Activated T-cell treated with anti-CD3 and anti-CD28 coated beads, Interleukin-2, amount 50 U/mL, for 4 hours (primary cell): ENCODE results near the gene CKLF. TPM values are rescaled to one million over a fixed set of nuclear protein-coding genes. Genes with fewer than 3 reads are reported as not detected.

Experiments
- ATAC-seq, 2 donors: fragments of 200-7000 bp; cut with Tn5 transposase; one replicate each; pipeline ENCODE4 v1.10.0; 2021
- DNase-seq: peaks from one replicate; pipeline ENCODE4 v3.0.0-alpha.2; 2020
- H3K27me3 Mint-ChIP-seq: one replicate; pipeline ENCODE4 v1.8.0; 2021; ENCODE audit warnings: low read depth, mixed read lengths
- H3K36me3 Mint-ChIP-seq: one replicate; pipeline ENCODE4 v1.8.0; 2022; ENCODE audit warnings: mixed read lengths; ENCODE audit not compliant: insufficient read depth
- H3K4me1 Mint-ChIP-seq: one replicate; pipeline ENCODE4 v1.8.0; 2021; ENCODE audit warnings: low read depth, mixed read lengths
- H3K4me3 Mint-ChIP-seq: one replicate; pipeline ENCODE4 v1.8.0; 2021; ENCODE audit warnings: mild to moderate bottlenecking, moderate library complexity, mixed read lengths
- H3K9me3 Mint-ChIP-seq: one replicate; pipeline ENCODE4 v1.8.0; 2021; ENCODE audit warnings: mixed read lengths
- total RNA-seq, 3 donors: library from RNA; stranded (reverse); gene quantifications; one replicate each; pipeline ENCODE4 v1.2.1, GENCODE V29; 2021

CKLF gene
- total RNA-seq, 3 donors from 2014 or later = 52.4 to 63.6 (median 53.2) TPM

DNA sequence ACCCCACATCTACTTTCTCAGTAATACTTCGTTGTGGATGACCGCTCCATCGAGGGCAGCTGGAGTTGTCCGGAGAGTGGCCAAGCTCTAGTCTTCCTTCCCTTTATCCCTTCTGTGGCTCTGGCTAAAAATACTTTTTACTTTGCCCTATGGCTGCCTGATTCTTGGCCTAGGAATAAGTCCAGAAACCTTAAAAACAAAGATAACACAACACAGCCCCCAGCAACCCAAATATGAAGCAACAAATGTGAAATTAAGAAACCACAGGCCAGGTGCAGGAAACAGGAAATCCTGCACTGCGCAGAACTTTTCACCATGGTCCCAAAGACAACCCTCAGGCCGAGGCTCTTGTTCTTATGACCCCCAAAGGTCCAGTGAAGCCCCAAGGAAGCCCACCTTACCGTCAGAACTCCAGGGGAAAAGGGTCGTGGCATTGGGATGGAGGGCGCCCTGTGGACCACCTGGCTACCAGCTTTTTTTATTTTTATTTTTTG is 28.5 kb upstream of the CKLF start:
- Mint-ChIP-seq H3K4me3 (peak overlapping the region; percentile 29), H3K27me3 (no peaks in the 10 kb centered on the region), H3K9me3 (no peaks in the 10 kb centered on the region), H3K4me1 (peaks cover 73% of the 10 kb centered on the region), H3K36me3 (no peaks in the 10 kb centered on the region)
- no peak for DNase-seq
- ATAC-seq = no peak

DNA sequence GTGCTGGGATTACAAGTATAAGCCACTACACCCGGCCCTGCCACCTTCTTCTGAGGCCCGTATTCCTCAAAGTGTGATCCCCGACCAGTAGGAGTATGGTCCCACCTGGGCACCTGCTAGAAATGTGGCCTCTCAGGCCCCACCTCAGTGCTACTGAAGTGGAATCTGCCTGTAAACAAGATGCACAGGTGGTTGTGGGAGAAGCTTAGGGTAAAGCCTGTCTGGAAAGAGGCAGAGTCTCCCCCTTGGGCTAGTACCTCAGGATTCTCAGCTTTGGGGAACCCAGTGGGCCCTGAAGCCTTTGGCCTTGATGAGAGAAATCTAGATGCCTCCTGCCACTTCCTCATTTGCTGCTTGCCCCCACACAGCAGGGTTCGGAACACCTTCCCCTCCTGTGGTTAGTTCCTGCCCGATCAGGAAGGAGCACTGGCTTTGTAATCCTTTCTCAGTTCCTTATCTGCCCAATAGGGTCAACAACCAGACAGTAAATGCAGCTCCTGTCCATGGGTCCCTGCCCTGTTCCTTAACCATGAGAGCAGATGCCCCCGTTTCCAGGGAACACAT is 27.7 kb upstream of the CKLF start:
- H3K36me3 Mint-ChIP-seq = no peaks in the 10 kb centered on the region
- H3K4me3 Mint-ChIP-seq = no peak overlapping the region
- H3K9me3 Mint-ChIP-seq = no peaks in the 10 kb centered on the region
- H3K4me1 Mint-ChIP-seq = peaks cover 69% of the 10 kb centered on the region
- DNase-seq (no peak), ATAC-seq (no peak)
- H3K27me3 Mint-ChIP-seq = no peaks in the 10 kb centered on the region

DNA sequence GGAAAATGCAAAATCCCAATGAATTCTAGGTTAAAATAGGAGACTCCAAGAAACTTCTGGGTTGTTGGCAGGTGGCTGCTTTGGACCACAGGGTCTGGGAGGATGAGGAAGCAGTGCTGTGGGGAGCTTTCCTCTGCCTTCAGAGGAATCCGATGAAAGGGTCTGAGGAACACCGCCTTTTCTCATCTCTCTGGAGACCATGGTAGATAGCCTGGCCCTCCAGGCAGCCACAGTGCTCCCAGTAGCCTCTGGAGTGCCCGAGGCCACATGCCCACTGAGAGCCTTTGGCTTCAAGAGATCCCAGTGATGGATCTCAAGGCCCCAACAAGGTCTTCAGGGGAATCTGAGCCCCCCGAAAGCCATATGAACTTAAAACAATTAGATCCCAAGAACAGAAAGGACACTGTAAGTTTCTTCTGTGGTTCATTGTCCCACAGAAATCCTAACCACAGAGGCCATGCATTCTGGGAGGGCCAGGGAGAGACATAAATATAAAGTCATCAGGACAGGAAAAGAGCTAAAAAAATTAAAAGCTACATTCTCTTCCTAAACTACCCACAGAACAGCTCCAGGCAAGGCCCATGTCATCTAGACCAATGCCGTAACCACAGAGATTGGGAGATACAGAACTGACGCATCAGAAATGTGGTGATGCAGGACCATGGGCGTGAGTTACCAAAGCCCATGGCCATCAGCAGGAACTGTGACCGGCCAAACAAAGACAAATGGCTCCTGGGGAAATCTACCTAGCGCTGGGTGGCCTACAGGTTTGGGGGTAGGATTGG is 26.8 kb upstream of the CKLF start:
- no peak for DNase-seq
- no peaks in the 10 kb centered on the region for H3K27me3 Mint-ChIP-seq
- peaks cover 63% of the 10 kb centered on the region for H3K4me1 Mint-ChIP-seq

DNA sequence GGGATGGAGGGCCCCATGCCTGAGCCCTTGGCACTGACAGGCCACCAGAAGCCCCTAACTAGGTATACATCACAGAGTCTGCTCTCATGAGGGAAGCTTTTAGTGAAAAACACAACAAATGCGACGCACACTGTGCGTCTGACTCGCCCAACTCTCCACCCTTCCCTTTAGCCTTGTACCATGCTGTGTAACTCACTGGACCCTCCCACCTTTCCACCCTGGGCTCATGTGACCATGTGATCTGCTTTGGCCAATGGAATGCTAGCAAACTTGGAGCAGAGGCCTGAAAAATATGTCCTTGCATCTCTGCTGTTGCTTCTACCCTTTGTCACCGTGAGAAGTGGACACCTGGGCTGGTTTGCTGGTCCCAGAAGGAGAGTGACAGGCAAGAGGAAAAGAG is 24.1 kb upstream of the CKLF start:
- Mint-ChIP-seq H3K4me1 (peaks cover 36% of the 10 kb centered on the region), H3K27me3 (no peaks in the 10 kb centered on the region), H3K4me3 (no peak overlapping the region), H3K36me3 (no peaks in the 10 kb centered on the region), H3K9me3 (no peaks in the 10 kb centered on the region)
- ATAC-seq = no peak
- DNase-seq = no peak

More for the DNA sequence above, 26.8 kb upstream of the CKLF start:
- ATAC-seq = no peak
- Mint-ChIP-seq H3K36me3 (no peaks in the 10 kb centered on the region), H3K4me3 (no peak overlapping the region), H3K9me3 (no peaks in the 10 kb centered on the region)

DNA sequence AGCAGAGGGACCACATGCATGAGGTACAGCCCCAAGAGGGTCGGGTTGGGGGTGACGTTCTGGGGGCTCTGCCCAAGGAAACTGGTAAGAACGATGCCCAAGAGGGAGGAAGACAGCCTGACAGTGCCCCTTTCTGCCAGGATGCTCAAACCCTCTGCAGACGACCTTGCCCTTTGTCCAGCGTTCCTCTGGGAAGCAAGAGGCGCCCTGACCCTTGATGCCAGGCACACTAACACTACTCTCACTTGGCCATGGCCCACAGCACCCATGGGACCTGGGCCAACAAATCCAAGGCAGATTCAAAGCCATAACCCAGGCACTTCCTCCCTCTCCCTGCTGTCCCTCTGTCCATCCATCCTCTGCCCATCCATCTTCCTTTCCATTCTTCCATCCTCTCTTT is 22.9 kb upstream of the CKLF start:
- H3K4me3 Mint-ChIP-seq = no peak overlapping the region

DNA sequence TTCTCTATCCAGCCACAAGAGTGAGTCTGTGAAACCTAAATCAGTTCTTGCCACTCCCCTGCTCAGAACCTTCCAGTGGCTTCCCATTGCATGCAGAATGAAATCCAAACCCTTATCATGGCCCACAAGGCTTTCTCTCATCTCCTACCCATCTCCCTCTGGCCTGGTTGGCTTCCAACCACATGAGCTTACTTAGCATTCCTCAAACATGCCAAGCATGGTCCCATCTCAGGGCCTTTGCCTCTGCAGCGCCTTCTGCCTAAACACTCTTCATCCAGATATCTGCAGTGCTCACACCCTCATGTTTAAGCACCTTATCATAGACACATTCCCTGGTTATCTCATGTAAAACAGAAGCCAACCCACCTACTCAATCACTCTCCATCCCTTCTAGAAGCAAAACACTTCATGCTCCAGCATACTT is 18.0 kb upstream of the CKLF start:
- no peaks in the 10 kb centered on the region for H3K9me3 Mint-ChIP-seq
- no peak for ATAC-seq
- no peak overlapping the region for H3K4me3 Mint-ChIP-seq
- no peaks in the 10 kb centered on the region for H3K27me3 Mint-ChIP-seq
- H3K36me3 Mint-ChIP-seq = peaks cover 4% of the 10 kb centered on the region
- peaks cover 9% of the 10 kb centered on the region for H3K4me1 Mint-ChIP-seq
- DNase-seq = no peak

More for the DNA sequence above, 22.9 kb upstream of the CKLF start:
- DNase-seq = no peak
- ATAC-seq = no peak
- H3K4me1 Mint-ChIP-seq = peaks cover 26% of the 10 kb centered on the region
- no peaks in the 10 kb centered on the region for H3K9me3 Mint-ChIP-seq
- H3K27me3 Mint-ChIP-seq = no peaks in the 10 kb centered on the region
- no peaks in the 10 kb centered on the region for H3K36me3 Mint-ChIP-seq

DNA sequence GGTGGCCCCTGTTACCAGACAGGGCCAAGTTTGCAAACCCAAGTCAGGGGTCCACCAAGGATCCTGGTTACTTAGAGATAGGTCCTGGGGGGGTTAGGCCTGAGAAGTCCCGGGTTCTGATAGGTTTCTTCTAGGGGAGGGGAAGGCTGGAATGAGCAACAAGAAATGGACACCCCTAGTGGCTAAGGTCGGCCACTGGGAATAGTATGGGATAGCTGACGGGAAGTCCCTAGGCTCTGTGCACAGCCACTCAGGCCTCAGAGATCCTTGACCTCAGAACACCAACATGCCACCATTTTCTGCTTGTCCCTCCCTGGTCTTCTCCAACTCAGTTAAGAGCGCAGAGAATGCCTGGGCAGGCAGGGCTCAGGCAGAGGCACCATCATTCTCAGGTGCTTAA is 15.9 kb upstream of the CKLF start:
- DNase-seq = no peak
- H3K9me3 Mint-ChIP-seq = no peaks in the 10 kb centered on the region
- ATAC-seq = no peak
- no peak overlapping the region for H3K4me3 Mint-ChIP-seq
- peaks cover 12% of the 10 kb centered on the region for H3K4me1 Mint-ChIP-seq
- H3K36me3 Mint-ChIP-seq = peaks cover 4% of the 10 kb centered on the region
- H3K27me3 Mint-ChIP-seq = no peaks in the 10 kb centered on the region

DNA sequence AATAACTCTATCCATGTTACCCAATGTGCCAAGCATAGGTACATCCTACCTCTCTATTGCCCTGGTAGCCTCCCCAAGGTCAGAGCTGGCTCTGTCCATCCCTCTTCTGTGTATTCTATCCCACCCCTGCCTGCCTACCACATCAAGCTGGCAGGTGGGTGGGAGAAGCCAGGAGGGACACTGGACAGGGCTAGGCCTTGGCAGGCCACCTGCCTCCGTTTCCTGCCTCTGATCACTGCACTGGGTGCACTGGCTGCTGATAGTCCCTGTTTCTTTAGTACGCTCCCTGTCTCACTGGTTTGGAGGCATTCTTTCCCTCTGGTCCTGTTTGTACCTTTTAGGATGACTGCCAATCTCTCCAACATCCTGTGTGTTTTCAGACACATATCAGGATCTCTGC is 15.1 kb upstream of the CKLF start:
- ATAC-seq = no peak
- no peaks in the 10 kb centered on the region for H3K9me3 Mint-ChIP-seq
- no peak for DNase-seq
- H3K4me3 Mint-ChIP-seq = no peak overlapping the region
- peaks cover 4% of the 10 kb centered on the region for H3K36me3 Mint-ChIP-seq
- no peaks in the 10 kb centered on the region for H3K27me3 Mint-ChIP-seq
- peaks cover 12% of the 10 kb centered on the region for H3K4me1 Mint-ChIP-seq

DNA sequence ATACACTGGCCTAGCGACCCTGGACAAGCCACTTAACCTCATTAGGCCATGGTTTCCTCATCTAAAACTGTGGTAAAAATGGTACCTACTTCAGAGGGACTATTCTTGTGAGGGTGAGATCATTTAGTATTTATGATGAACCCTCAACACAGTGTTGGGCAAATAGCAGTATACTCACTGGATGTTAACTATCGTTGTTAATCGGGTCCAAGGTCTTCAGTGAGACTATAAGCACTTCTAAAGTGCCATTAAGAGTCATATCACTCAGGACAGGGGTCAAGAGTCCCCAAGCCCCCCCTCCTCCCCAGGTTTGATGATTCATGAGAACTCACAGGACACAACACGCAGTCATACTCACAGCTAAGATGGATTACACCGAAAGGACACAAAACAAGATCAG is 13.5 kb upstream of the CKLF start:
- ATAC-seq = no peak
- peaks cover 12% of the 10 kb centered on the region for H3K4me1 Mint-ChIP-seq
- H3K36me3 Mint-ChIP-seq = peaks cover 4% of the 10 kb centered on the region
- no peak overlapping the region for H3K4me3 Mint-ChIP-seq
- H3K9me3 Mint-ChIP-seq = no peaks in the 10 kb centered on the region
- H3K27me3 Mint-ChIP-seq = no peaks in the 10 kb centered on the region
- DNase-seq = no peak

DNA sequence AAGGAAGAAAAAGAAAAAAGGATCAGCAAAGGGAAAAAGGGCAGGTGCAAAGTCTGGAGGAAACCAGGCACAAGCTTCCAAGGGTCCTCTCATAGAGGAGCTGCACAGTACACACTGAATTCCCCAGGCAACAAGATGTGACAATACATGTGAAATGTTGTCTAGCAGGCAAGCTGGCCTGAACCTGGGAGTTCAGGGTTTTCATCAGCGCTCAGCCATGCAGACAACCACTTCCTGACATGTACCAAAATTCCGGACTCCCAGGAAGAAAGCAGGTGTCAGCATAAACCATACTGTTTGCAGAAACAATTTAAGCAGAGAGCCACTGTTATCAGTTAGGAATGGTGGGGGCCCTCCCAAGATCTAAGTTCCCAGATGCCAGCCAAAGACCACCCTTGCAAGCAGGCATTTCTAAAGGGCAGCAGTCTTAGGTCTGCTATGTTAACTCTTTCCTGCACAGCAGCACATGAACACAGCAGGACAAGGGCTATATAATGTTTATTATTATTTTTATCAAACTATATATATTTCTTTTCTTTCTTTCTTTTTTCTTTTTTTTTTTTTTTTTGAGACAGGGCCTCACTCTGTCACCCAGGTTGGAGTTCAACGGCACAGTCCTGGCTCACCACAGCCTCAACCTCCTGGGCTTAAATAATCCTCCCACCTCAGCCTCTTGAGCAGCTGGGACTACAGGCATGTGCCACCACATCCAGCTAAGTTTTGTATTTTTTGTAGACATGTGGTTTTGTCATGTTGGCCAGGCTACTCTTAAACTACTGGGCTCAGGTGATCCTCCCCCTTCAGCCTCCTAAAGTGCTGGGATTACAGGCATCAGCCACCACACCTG is 12.5 kb upstream of the CKLF start:
- ATAC-seq = no peak
- Mint-ChIP-seq H3K4me1 (peaks cover 13% of the 10 kb centered on the region), H3K27me3 (no peaks in the 10 kb centered on the region)

DNA sequence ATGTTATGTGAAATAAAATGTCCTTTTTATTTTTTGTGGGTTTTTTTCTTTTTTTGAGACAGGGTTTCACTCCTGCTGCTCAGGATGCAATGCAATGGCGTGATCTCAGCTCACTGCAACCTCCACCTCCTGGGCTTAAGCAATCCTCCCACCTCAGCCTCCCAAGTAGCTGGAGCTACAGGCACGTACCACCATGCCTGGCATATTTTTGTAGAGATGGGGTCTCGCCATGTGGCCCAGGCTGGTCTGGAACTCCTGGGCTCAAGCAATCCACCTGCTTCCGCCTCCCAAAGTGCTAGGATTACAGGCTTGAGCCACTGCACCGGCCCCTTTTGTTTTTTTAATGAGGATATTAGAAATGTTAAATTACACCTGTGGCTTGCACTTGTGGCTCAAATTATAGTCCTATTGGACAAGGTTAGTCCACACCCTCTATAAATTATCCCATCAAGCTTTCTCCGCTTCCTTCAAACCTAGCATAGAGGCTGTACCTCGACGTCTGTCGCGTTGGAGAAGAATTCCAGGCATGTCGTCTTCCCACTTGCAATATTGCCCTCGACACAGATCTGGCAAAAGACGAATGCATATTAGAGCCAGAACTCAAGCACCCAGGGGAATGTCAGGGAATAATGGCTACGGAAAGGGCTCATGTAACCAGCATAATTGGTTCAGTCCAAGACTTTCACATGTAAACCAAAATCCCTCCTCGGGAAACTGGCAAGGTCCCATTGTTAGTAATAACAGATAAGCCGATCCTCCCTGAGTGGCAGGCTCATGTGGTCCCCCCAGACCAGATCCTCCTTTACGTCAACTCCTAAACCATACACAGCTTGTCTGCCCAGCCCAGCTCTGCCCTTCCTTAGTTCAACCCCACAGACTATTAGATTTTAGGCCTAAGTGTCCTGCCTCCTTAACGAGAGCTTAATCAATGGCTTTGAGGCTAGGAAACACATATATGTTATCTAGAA is 10.7 kb upstream of the CKLF start:
- no peaks in the 10 kb centered on the region for H3K9me3 Mint-ChIP-seq
- DNase-seq (no peak), ATAC-seq (no peak)
- peaks cover 4% of the 10 kb centered on the region for H3K36me3 Mint-ChIP-seq
- H3K27me3 Mint-ChIP-seq = no peaks in the 10 kb centered on the region
- H3K4me1 Mint-ChIP-seq = peaks cover 13% of the 10 kb centered on the region
- no peak overlapping the region for H3K4me3 Mint-ChIP-seq

More for the DNA sequence above, 12.5 kb upstream of the CKLF start:
- no peak for DNase-seq
- H3K4me3 Mint-ChIP-seq = no peak overlapping the region
- H3K9me3 Mint-ChIP-seq = no peaks in the 10 kb centered on the region
- peaks cover 4% of the 10 kb centered on the region for H3K36me3 Mint-ChIP-seq

DNA sequence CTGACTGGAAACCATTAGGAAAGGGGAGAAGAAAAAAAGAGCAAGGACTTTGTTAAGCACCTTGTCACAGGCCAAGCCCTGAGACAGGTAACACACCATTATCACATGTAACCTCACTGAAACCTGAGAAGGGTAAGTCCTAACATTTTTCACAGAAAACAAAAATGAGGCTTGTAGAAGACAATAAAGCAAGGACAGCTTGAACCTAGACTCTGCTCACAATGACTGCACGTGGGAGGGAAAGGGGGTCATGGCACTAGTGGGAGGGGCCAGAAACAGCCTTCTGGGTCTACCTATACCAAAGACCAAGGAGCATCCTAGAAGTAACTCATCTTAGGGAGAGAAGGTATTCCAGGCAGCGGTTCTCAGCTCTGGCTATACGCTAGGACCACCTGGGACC is 10.0 kb upstream of the CKLF start:
- DNase-seq (no peak), ATAC-seq (no peak)
- H3K4me3 Mint-ChIP-seq = no peak overlapping the region
- H3K36me3 Mint-ChIP-seq = peaks cover 3% of the 10 kb centered on the region
- H3K9me3 Mint-ChIP-seq = no peaks in the 10 kb centered on the region
- no peaks in the 10 kb centered on the region for H3K27me3 Mint-ChIP-seq
- peaks cover 13% of the 10 kb centered on the region for H3K4me1 Mint-ChIP-seq

DNA sequence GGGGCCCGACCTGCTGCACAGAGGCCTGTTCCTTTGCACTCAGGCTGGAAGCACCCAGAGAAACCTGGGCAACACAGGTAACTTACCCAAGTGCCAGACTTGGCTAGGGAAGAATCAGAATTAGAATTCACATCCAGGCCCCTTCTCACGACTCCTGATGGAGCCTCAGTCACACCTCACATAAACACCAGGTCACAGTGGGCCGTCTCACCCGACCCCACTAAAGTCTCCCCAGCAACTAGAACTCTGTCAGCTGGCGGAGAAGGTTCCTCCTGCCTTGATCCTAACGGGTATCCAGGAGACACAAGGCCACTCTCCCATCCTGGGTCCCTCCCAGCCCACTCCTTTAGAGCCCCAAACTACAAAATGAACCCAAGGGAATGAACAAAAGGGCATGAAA is 8.8 kb upstream of the CKLF start:
- Mint-ChIP-seq H3K4me1 (peaks cover 19% of the 10 kb centered on the region), H3K4me3 (no peak overlapping the region), H3K9me3 (no peaks in the 10 kb centered on the region), H3K36me3 (no peaks in the 10 kb centered on the region), H3K27me3 (no peaks in the 10 kb centered on the region)
- DNase-seq = no peak
- ATAC-seq = no peak
